Activated CD4-positive, alpha-beta T cell treated with anti-CD3 and anti-CD28 coated beads for 1 hour (primary cell): Measurements from ENCODE around the gene ABCC12.

ENCODE experiments used
- DNase-seq: peaks from one replicate; pipeline ENCODE4 v3.0.0-alpha.2; 2020

Gene ABCC12

DNA sequence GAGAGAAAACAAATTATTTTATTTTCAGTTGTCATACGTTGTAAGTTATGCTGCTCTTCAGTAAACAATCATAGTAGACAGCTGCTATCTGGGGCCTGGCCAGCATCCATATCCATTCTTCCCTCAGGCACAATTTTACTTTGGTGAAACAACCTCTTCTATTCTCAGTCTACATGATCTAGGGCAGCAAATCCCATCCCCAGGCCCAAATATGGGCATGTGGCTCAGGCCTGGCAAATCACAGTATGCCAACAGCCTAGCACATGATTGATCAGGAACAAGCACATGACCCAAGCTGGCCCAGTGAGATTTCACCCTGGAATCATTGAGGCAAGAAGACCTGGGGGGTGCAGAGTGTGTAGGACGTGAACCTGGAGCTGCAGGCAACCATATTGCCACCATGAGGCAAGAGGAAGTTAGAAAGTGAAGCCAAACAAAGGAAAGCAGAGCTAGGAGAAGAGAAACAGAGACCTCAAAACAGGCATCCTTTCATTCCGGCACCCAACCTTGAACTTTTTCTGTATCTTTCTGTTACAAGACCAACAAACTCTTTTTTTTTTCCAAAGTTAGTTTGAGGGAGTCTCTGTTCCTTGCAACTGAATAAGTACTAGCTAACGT lies 10.3 kb upstream of the ABCC12 start:
- no peak for DNase-seq

DNA sequence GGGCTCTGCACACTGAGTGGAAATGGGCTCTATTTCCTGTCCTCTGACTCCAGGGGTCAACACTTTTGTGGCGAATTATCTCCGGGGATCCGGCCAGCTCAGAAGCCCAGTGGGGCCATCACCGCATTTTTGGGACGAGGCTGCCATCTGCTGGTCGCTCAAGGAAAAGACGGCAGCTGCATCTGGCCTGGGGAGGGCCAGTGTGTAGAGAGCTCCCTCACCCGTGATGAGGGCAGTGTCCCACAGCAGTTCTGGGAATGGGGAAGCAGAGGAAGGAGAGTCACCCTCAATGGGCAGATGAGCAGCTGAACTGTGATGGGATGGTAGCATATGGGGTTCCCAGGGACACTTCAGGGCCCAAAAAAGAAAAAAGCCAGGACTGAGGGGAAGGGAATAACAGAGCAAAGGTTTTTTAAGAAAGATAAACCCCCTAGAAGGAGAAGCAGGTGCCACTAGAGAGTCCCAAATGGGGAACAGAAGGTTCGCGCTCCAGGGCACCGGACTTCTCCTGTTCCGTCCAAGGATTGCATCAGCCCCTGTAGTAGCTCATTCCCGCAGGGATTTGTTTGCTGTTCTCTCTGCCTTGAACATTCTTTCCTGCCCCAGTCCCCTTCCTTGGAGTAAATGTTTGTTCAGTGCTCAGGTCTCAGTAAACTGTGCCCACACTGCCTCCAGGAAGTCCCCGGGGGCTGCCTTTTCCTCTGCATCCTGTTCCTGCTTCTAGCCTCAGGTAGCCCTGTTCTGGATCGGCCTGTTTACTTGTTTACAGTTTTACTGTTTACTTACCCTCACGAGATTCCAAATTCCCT lies 9.3 kb upstream of the ABCC12 start:
- DNase-seq: peak; percentile 52

DNA sequence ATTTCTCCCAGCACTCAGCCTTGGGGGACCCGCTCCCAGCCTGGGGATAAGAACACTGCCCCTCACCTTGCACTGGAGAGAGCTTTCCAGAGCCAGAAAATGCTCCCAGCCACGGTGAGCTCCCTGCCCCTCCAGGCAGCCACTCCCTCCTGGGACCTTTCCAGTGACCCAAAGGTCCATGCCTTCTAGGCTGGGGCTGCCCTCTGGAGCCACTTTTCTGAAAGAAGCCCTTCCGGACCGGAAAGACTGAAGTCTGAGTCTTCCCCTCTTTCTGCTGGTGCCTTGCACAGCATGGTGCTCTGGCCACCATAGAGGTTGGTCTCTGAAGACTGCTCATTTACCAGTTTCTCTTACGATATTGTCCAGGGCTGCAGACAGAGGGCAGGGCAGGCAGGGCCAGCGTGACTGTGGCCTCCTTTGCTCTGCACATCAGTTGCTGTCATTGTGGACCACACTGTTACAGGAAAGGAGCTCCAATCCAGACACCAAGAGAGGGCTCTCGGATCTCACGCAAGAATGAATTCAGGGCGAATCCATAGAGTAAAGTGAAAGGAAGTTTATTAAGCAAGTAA lies 7.1 kb upstream of the ABCC12 start:
- DNase-seq: no peak

- no peak for DNase-seq
Observed at GRCh38 chr16:48161906-48162305, 6.1 kb upstream of the ABCC12 start.

DNA sequence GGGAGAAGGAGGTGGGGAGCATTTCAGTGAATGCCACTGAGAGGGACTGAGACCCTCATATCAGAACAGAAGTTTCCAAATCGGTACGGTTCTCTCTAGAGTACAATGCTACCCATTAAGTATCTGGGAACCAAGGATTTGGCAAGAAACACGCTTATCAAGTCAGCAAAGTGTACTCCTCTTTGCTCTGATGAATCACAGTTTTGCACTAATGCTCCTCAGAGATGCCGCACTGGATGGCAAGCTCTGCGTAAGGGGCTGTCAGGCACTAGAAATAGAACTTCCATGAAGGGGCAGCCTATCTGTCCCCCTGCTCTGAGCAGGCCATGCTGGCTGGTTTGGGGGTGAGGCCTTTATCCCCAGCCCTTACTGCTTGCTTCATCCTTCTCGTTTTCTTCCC lies 4.8 kb upstream of the ABCC12 start:
- DNase-seq: no peak

- DNase-seq: no peak
Observed at GRCh38 chr16:48158296-48158695, 2.5 kb upstream of the ABCC12 start.

- no peak for DNase-seq
Observed at GRCh38 chr16:48157794-48158193, 2.0 kb upstream of the ABCC12 start.

DNA sequence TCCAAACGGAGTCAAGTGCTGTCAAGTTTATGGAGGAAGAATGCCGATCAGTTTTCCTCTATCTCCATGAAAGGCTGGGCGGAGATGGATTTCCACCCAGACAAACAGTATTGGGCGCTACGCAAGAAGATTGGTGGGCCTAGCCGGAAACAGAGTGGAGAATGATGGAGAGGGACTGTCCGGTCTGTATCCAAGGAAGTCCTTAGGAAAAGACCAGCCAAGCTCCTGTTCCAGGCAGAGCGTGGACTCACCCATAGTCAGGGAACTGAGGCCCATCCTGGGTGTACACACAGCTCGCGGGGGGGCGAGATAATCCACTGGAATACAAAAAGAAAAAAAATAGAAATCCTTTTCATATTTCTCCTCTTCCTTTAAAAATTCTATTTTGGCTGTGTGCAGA lies 1.5 kb upstream of the ABCC12 start:
- no peak for DNase-seq

GRCh38 chr16:48156790-48157209 lies 1.0 kb upstream of the ABCC12 start:
- DNase-seq: peak; percentile 60

- no peak for DNase-seq
Observed at GRCh38 chr16:48153774-48154173, 2.0 kb downstream of the ABCC12 start.

GRCh38 chr16:48152226-48152625 lies 3.6 kb downstream of the ABCC12 start:
- no peak for DNase-seq

DNA sequence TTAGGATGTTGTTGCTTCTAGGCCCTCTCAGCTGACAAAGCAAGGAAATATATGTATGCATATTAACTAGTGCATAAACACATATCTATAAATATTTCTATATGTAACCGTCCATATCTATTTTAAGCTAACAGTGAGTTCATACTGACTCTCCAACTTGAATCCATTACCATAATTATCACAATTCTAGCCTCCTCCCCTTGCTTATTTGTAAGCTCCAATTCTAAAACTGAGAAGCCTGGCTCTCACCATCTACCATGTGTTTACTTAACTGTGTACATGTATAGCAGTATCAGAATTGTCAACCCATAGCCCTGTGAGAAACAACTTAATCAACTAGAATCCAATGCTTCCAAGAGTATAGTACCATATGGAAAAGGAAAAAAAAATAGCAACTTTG lies 5.1 kb downstream of the ABCC12 start:
- DNase-seq: no peak

- no peak for DNase-seq
Observed at GRCh38 chr16:48146710-48147109, 9.1 kb downstream of the ABCC12 start.

DNA sequence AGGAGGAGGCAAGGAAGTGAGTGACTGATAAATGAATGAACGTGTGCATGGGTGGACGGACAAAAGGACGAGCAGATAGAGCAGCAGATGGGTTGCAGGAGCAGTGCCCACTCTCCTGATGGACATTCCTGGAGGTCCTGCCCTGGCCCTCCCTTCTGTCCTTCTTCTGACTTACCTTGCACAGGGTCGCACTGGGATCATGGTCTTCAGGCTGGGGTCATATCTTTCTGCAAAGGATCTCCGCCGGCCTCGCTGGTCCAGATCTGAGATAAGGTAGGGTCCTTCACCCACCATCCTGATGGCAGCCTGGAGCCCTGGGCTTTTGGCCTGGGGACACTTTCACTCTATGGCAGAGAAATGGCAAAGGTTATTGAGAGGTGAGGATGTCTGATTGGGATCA lies 9.7 kb downstream of the ABCC12 start:
- DNase-seq: no peak

DNA sequence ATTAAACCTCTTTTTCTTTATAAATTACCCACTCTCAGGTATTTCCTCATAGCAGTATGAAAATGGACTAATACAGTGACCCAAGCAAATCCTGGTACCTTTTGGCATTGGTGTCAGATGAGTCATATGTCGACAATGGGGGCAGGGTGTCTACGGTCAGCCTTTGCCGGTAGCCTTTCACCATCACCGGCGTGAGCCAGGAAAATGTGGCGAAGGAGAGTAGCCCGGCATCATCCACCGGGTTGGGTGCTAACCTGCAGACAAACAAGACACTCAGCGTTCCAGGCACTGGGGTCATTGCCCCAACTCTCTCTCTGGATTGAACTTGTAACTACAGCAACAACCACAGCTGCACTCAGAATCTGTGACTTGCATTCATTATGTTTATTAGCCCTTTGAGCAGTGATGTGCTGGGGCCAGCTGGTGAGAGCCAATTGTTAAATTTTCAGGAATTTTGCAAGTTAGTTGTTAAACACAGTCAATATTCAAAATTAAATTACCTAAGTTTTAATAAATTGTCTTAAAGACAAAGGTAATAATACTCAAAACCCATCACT lies 11.9 kb downstream of the ABCC12 start:
- no peak for DNase-seq

GRCh38 chr16:48140821-48141220 lies 15.0 kb downstream of the ABCC12 start:
- no peak for DNase-seq

- DNase-seq: no peak
Observed at GRCh38 chr16:48139517-48139916, 16.3 kb downstream of the ABCC12 start.

- DNase-seq: no peak
Observed at GRCh38 chr16:48138543-48138942, 17.2 kb downstream of the ABCC12 start.

- DNase-seq: no peak
Observed at GRCh38 chr16:48137822-48138221, 18.0 kb downstream of the ABCC12 start.

- DNase-seq: no peak
Observed at GRCh38 chr16:48136547-48137360, 19.0 kb downstream of the ABCC12 start.

DNA sequence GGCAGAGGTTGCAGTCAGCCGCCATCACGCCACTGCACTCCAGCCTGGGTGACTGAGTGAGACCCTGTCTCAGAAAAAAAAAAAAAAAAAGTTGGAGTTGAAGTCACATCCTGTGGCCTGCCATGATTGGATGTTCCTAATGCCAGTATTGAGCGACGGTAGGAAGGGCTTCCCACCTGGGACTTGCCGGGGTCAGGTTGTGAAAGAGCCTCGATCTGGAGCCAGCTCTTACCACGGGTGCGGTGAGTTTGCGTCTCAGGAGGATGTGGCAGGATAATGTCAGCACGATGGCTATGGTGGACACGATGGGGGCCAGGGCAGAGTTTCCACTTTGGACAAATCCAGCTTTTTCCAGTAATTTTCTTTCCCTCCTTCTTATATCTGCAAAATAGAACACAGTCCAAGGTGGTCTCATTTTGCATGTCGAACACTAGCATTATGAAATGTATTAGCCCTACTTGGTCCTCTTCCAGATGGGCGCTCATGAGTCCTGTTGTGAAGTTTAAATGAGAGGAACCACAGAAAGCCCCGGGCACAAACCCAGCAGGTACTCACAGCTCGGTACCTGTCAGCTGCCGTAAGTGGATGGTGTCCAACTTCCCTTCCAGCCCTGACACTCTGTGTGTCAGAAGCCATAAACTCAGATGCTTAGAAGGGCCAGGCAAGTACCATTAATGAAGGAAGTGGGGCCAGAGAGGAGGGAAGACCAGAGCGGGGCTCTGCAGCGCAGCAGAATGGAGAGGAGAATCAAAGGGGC lies 22.2 kb downstream of the ABCC12 start:
- no peak for DNase-seq

DNA sequence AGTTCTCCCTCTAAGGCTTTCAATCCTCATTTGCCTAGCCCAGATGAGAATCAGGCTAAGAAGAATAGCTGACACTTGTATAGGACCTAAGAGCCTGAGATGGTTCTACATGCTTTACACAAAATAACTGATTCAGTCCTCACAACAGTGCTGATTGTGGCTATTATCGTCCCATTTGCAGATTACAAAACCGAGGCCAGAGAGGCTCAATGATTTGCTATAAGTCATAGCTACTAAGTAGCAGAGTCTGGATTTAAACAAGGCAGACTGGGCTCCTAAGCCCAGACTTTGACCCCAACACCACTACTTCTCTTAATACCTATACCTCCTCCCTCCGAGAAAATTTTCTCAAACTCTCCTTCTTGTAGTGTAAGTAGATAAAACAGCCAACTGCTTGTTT lies 23.1 kb downstream of the ABCC12 start:
- no peak for DNase-seq
